ENCODE results near the gene TMEM132D.

The TMEM132D gene

DNA sequence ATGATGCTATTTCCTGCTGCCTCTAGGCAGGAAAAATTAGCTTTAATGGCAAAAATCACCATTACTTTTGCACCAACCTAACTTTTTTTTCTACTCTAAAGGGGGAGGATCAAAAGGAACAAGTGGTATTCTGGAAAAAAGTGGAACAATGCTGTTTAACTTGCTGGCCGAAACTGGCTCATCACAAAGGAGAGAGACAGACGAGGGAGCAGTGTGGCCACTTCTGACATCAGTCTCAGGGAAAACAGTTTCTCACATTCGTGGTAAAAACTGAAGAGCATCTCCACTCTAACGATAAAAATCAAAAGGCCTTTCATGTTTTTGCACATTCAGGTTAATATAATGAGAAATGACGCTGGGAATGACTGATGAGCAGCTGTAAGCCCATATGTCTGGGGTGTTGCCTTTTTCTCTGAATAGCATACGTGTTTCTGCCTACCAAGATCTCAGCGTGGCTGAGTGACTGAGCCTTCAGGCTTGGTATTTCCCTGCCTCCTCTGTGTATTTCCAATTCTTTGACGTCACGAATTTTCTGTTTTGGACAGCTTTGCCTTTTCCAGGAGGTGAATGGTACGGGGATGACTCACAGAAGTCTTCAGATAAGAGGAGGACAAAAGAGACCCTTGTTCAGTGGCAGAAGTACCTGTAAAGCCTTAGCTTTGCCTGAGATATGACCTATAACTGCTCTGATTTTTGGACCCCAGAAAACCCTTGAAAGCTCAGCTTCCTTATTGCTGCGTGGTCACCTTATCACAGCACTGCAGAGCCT, 691.8 kb downstream of the TMEM132D start:
- no peaks in the 10 kb centered on the region for H3K9me3 ChIP-seq (ENCODE audit: control insufficient read depth, insufficient read depth, low read depth, low read length)
- no peak overlapping the region for H3K4me3 ChIP-seq (ENCODE audit: low read depth, low read length)
- no peaks in the 10 kb centered on the region for H3K36me3 ChIP-seq (ENCODE audit: control insufficient read depth in 2 of 2, insufficient read depth in 1 of 2, low read length in 2 of 2)
- no peaks in the 10 kb centered on the region for H3K4me1 ChIP-seq (ENCODE audit: control insufficient read depth, insufficient read depth, low read length)
- no peak overlapping the region for H3K27ac ChIP-seq (ENCODE audit: extremely low read depth, low read depth, low read length)
- ChIA-PET CTCF (no interaction called here), POLR2A (no interaction called here)
- TF ChIP-seq ZNF37A (tag by site-specific recombination; IDR thresholded peaks at IDR 0.05), result no peak
- TF ChIP-seq FEZF1 (tag by site-specific recombination; IDR thresholded peaks at IDR 0.05), result no peak
- no peak for TF ChIP-seq ZNF548 (tag by site-specific recombination; IDR thresholded peaks at IDR 0.05)
- no peak for TF ChIP-seq ZNF664 (tag by site-specific recombination; IDR thresholded peaks at IDR 0.05)
- TF ChIP-seq GFI1B (tag by site-specific recombination; IDR thresholded peaks at IDR 0.05), result no peak
- TF ChIP-seq, protein P1, sequence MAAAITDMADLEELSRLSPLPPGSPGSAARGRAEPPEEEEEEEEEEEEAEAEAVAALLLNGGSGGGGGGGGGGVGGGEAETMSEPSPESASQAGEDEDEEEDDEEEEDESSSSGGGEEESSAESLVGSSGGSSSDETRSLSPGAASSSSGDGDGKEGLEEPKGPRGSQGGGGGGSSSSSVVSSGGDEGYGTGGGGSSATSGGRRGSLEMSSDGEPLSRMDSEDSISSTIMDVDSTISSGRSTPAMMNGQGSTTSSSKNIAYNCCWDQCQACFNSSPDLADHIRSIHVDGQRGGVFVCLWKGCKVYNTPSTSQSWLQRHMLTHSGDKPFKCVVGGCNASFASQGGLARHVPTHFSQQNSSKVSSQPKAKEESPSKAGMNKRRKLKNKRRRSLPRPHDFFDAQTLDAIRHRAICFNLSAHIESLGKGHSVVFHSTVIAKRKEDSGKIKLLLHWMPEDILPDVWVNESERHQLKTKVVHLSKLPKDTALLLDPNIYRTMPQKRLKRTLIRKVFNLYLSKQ (tag by site-specific recombination; IDR thresholded peaks at IDR 0.05; ENCODE audit: borderline replicate concordance), result no peak
- TF ChIP-seq, protein P2, sequence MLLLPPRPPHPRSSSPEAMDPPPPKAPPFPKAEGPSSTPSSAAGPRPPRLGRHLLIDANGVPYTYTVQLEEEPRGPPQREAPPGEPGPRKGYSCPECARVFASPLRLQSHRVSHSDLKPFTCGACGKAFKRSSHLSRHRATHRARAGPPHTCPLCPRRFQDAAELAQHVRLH (tag by site-specific recombination; IDR thresholded peaks at IDR 0.05), result no peak
- no peak for TF ChIP-seq SCRT2 (tag by site-specific recombination; IDR thresholded peaks at IDR 0.05)
- TF ChIP-seq, protein P3, sequence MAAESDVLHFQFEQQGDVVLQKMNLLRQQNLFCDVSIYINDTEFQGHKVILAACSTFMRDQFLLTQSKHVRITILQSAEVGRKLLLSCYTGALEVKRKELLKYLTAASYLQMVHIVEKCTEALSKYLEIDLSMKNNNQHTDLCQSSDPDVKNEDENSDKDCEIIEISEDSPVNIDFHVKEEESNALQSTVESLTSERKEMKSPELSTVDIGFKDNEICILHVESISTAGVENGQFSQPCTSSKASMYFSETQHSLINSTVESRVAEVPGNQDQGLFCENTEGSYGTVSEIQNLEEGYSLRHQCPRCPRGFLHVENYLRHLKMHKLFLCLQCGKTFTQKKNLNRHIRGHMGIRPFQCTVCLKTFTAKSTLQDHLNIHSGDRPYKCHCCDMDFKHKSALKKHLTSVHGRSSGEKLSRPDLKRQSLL (tag by site-specific recombination; IDR thresholded peaks at IDR 0.05), result no peak

DNA sequence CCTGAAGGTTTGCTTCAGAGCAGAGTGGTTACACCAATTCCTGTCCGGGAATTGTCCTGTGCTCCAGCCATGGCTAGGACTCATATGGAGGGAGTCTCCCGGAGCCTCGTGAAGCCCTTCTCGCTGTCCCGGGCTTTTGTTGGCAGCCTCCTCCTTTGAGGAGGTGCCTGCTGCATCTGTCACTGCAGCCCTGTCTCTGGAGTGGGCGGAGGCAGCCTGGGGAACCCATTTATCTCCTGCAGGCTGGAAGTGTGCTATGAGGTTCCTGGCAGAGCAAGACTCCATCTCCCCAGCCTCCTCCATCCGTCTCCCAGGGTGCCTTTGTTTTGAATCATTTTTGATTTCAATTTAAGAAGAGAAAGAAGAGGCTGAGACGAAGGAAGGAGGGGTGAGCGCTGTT, 695.3 kb downstream of the TMEM132D start:
- H3K4me1 ChIP-seq (ENCODE audit: control insufficient read depth, insufficient read depth, low read length), result no peaks in the 10 kb centered on the region
- no peaks in the 10 kb centered on the region for H3K9me3 ChIP-seq (ENCODE audit: control insufficient read depth, insufficient read depth, low read depth, low read length)
- H3K27ac ChIP-seq (ENCODE audit: extremely low read depth, low read depth, low read length), result no peak overlapping the region
- ChIA-PET CTCF (no interaction called here), POLR2A (no interaction called here)
- TF ChIP-seq, protein P4, sequence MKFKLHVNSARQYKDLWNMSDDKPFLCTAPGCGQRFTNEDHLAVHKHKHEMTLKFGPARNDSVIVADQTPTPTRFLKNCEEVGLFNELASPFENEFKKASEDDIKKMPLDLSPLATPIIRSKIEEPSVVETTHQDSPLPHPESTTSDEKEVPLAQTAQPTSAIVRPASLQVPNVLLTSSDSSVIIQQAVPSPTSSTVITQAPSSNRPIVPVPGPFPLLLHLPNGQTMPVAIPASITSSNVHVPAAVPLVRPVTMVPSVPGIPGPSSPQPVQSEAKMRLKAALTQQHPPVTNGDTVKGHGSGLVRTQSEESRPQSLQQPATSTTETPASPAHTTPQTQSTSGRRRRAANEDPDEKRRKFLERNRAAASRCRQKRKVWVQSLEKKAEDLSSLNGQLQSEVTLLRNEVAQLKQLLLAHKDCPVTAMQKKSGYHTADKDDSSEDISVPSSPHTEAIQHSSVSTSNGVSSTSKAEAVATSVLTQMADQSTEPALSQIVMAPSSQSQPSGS (tag by site-specific recombination; IDR thresholded peaks at IDR 0.05; ENCODE audit: low read depth), result no peak
- TF ChIP-seq, protein P5, sequence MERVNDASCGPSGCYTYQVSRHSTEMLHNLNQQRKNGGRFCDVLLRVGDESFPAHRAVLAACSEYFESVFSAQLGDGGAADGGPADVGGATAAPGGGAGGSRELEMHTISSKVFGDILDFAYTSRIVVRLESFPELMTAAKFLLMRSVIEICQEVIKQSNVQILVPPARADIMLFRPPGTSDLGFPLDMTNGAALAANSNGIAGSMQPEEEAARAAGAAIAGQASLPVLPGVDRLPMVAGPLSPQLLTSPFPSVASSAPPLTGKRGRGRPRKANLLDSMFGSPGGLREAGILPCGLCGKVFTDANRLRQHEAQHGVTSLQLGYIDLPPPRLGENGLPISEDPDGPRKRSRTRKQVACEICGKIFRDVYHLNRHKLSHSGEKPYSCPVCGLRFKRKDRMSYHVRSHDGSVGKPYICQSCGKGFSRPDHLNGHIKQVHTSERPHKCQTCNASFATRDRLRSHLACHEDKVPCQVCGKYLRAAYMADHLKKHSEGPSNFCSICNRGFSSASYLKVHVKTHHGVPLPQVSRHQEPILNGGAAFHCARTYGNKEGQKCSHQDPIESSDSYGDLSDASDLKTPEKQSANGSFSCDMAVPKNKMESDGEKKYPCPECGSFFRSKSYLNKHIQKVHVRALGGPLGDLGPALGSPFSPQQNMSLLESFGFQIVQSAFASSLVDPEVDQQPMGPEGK (tag by site-specific recombination; IDR thresholded peaks at IDR 0.05), result no peak
- no peak for TF ChIP-seq KLF1 (tag by site-specific recombination; IDR thresholded peaks at IDR 0.05)
- no peaks in the 10 kb centered on the region for H3K36me3 ChIP-seq (ENCODE audit: control insufficient read depth in 2 of 2, insufficient read depth in 1 of 2, low read length in 2 of 2)
- no peak overlapping the region for H3K4me3 ChIP-seq (ENCODE audit: low read depth, low read length)

DNA sequence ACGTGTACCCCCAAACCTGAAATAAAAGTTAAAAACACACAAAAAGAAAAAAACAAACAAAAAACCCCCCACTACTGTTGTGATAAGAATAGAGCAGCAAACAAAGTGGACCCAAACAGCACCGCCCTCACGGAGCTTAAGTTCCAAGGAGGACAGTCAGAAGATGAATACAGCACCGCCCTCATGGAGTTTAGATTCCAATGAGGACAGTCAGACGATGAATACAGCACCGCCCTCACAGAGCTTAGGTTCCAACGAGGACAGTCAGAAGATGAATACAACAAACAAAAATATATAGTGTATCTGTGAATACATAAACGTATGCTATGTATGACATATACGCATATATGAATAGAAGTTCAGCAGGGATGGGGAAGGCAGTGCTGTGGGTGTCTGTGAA, 696.7 kb downstream of the TMEM132D start:
- Histone ChIP-seq H3K9me3 (ENCODE audit: control insufficient read depth, insufficient read depth, low read depth, low read length) (no peaks in the 10 kb centered on the region), H3K36me3 (ENCODE audit: control insufficient read depth in 2 of 2, insufficient read depth in 1 of 2, low read length in 2 of 2) (no peaks in the 10 kb centered on the region), H3K4me1 (ENCODE audit: control insufficient read depth, insufficient read depth, low read length) (no peaks in the 10 kb centered on the region), H3K27ac (ENCODE audit: extremely low read depth, low read depth, low read length) (no peak overlapping the region), H3K4me3 (ENCODE audit: low read depth, low read length) (no peak overlapping the region)
- CTCF ChIA-PET, result no interaction called here
- POLR2A ChIA-PET, result no interaction called here
- TF ChIP-seq ZNF521 (tag by site-specific recombination; IDR thresholded peaks at IDR 0.05) (no peak), ZNF561 (tag by site-specific recombination; IDR thresholded peaks at IDR 0.05; ENCODE audit: borderline replicate concordance) (no peak), ZNF354C (tag by site-specific recombination; IDR thresholded peaks at IDR 0.05; ENCODE audit: borderline replicate concordance, low read depth) (no peak), ZNF558 (tag by site-specific recombination; IDR thresholded peaks at IDR 0.05) (no peak), ZNF664 (tag by site-specific recombination; IDR thresholded peaks at IDR 0.05) (no peak), ZNF610 (tag by site-specific recombination; IDR thresholded peaks at IDR 0.05; ENCODE audit: borderline replicate concordance) (no peak), SP7 (tag by site-specific recombination; IDR thresholded peaks at IDR 0.05) (no peak), ZNF169 (tag by site-specific recombination; IDR thresholded peaks at IDR 0.05) (no peak), ZNF776 (tag by site-specific recombination; IDR thresholded peaks at IDR 0.05; ENCODE audit: borderline replicate concordance) (no peak)
- TF ChIP-seq, protein P6, sequence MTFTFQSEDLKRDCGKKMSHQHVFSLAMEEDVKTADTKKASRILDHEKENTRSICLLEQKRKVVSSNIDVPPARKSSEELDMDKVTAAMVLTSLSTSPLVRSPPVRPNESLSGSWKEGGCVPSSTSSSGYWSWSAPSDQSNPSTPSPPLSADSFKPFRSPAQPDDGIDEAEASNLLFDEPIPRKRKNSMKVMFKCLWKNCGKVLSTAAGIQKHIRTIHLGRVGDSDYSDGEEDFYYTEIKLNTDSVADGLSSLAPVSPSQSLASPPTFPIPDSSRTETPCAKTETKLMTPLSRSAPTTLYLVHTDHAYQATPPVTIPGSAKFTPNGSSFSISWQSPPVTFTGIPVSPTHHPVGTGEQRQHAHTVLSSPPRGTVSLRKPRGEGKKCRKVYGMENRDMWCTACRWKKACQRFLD (tag by site-specific recombination; IDR thresholded peaks at IDR 0.05), result no peak

Data from HEK293 (cell line).